ENCODE data around the gene SLC34A2. TPM values are rescaled to one million over a fixed set of nuclear protein-coding genes. Genes with fewer than 3 reads are reported as not detected.

Gene SLC34A2
- total and polyA plus RNA-seq, 2 experiments from 2014 or later: 0.73 to 0.80 TPM

GRCh38 chr4:25621027-25621930 lies 34.4 kb upstream of the SLC34A2 start (continued):
- TF ChIP-seq ZNF462 (CRISPR knock-in tag; IDR thresholded peaks at IDR 0.05) (no peak), EZH2 (IDR thresholded peaks at IDR 0.05; ENCODE audit: low read depth, unreplicated experiment) (no peak), ZNF114 (CRISPR knock-in tag; IDR thresholded peaks at IDR 0.05) (no peak), ETS1 (IDR thresholded peaks at IDR 0.05) (no peak), NANOG (IDR thresholded peaks at IDR 0.05; ENCODE audit: borderline replicate concordance) (no peak), EZH2phosphoT487 (IDR thresholded peaks at IDR 0.05; ENCODE audit: unreplicated experiment) (no peak)

- ATAC-seq (no peak), DNase-seq (ENCODE audit: low spot score) (no peak)
- no peak overlapping the region for H2AFZ ChIP-seq
- no peaks in the 10 kb centered on the region for H3K79me2 ChIP-seq (replicated peaks; ENCODE audit: insufficient read depth)
- H3K9me2 ChIP-seq (ENCODE audit: insufficient read depth): no peaks in the 10 kb centered on the region
- Mint-ChIP-seq H3K4me3 (no peak overlapping the region), H3K36me3 (ENCODE audit: low read depth) (no peaks in the 10 kb centered on the region), H3K27me3 (ENCODE audit: insufficient read depth, low read depth, poor library complexity) (peaks cover 6% of the 10 kb centered on the region), H3K27ac (no peak overlapping the region), H3K9me3 (no peaks in the 10 kb centered on the region), H3K4me1 (no peaks in the 10 kb centered on the region)
- H3K27ac ChIP-seq (ENCODE audit: low read depth): no peak overlapping the region
- H3K4me1 ChIP-seq (ENCODE audit: insufficient read depth): no peaks in the 10 kb centered on the region
- H3K4me2 ChIP-seq: no peak overlapping the region
- H3K4me3 ChIP-seq: no peak overlapping the region
- H3K27me3 ChIP-seq (ENCODE audit: insufficient read depth): no peaks in the 10 kb centered on the region
- no peaks in the 10 kb centered on the region for H3K36me3 ChIP-seq (ENCODE audit: insufficient read depth)
- H3F3A ChIP-seq (replicated peaks; ENCODE audit: low read depth): no peaks in the 10 kb centered on the region
- no peaks in the 10 kb centered on the region for H4K20me1 ChIP-seq (replicated peaks; ENCODE audit: insufficient read depth)
- TF ChIP-seq REST (IDR thresholded peaks at IDR 0.05; ENCODE audit: unreplicated experiment): no peak
- no peak for TF ChIP-seq ETS1 (IDR thresholded peaks at IDR 0.05)
- TF ChIP-seq ZNF114 (CRISPR knock-in tag; IDR thresholded peaks at IDR 0.05): no peak
- no peak for TF ChIP-seq POLR2AphosphoS5 (IDR thresholded peaks at IDR 0.05; ENCODE audit: low read depth)
- TF ChIP-seq JUNB (IDR thresholded peaks at IDR 0.05; ENCODE audit: unreplicated experiment): no peak
Observed at GRCh38 chr4:25624616-25625015, 31.0 kb upstream of the SLC34A2 start.

Measured in GM23338 (cell line).